ENCODE data around the gene BCL2L1.

GRCh38 chr20:31663838-31664695 is 58.6 kb downstream of the BCL2L1 start:
- TF ChIP-seq CTCF (IDR thresholded peaks at IDR 0.05) (no peak), ZFX (IDR thresholded peaks at IDR 0.05; ENCODE audit: borderline replicate concordance) (no peak)

All from 22Rv1 (cell line).